GM06990 (cell line): Measurements from ENCODE around the gene PTPRA.

Experiments
- DNase-seq: peaks from one replicate; pipeline ENCODE4 v3.0.0-alpha.2; 2011; ENCODE audit not compliant: insufficient read length; ENCODE audit errors: extremely low read depth
- H3K27me3 ChIP-seq: replicated peaks from 2 replicates; pipeline ENCODE4 v1.6.0; 2011; ENCODE audit warnings: low read length; ENCODE audit not compliant: control insufficient read depth, insufficient read depth
- H3K36me3 ChIP-seq: 2 replicates; pipeline ENCODE4 v1.5.1; 2011; ENCODE audit warnings: low read length; ENCODE audit not compliant: control insufficient read depth, insufficient read depth
- H3K4me3 ChIP-seq: replicated peaks from 2 replicates; pipeline ENCODE4 v1.5.1; 2011; ENCODE audit warnings: low read depth, mild to moderate bottlenecking, control low read depth, low read length
- TF ChIP-seq, protein P1 (sequence below): IDR thresholded peaks from 2 replicates; pipeline ENCODE4 v1.5.1; 2011; ENCODE audit warnings: low read length, control low read depth, mild to moderate bottlenecking, inconsistent platforms; ENCODE audit not compliant: insufficient read depth, poor library complexity, severe bottlenecking

PTPRA gene

DNA sequence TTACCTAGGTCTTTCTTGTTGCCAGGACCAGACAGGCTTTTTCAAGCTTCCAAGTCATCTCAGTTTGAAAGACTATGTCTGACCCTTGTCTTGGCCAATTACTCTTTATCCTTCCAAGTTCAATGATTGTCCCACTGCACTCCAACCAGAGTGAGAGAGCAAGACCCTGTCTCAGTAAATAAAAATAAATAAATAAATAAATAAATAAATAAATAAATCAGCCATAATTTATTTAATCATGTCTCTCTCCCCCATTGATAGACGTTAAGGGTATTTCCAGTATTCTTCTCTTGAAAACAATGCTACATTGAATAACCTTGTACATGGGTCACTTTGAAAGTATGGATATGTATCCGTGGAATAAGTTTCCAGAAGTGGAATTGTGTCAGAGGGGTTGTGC is 83.2 kb downstream of the PTPRA start:
- TF ChIP-seq, protein P1, sequence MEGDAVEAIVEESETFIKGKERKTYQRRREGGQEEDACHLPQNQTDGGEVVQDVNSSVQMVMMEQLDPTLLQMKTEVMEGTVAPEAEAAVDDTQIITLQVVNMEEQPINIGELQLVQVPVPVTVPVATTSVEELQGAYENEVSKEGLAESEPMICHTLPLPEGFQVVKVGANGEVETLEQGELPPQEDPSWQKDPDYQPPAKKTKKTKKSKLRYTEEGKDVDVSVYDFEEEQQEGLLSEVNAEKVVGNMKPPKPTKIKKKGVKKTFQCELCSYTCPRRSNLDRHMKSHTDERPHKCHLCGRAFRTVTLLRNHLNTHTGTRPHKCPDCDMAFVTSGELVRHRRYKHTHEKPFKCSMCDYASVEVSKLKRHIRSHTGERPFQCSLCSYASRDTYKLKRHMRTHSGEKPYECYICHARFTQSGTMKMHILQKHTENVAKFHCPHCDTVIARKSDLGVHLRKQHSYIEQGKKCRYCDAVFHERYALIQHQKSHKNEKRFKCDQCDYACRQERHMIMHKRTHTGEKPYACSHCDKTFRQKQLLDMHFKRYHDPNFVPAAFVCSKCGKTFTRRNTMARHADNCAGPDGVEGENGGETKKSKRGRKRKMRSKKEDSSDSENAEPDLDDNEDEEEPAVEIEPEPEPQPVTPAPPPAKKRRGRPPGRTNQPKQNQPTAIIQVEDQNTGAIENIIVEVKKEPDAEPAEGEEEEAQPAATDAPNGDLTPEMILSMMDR: no peak
- Histone ChIP-seq H3K36me3 (peaks cover under 1% of the 10 kb centered on the region; the same call in 1 of the 2 replicates), H3K4me3 (no peak overlapping the region), H3K27me3 (no peaks in the 10 kb centered on the region)
- no peak for DNase-seq

DNA sequence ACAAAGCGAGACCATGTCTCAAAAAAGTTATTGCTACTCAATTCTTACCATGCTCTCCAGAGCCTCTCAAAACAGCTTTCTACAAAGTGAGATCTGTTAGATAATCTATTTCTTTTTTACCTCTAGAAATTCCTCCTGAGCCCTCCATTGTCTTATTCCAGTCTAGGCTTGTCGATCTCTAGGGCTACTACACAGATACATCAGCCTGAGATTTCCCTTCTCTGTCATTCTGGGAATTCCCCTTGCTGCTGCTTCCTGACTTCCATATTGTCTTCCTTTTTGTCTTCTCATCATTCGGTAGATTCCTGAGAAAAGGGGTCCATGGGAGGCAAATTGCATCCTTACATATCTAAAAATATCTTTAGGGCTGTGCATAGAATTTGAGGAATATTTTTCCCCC is 94.6 kb downstream of the PTPRA start:
- no peak overlapping the region for H3K4me3 ChIP-seq
- H3K27me3 ChIP-seq: no peaks in the 10 kb centered on the region
- peaks cover 5% of the 10 kb centered on the region for H3K36me3 ChIP-seq
- DNase-seq: no peak
- TF ChIP-seq, protein P1: no peak

DNA sequence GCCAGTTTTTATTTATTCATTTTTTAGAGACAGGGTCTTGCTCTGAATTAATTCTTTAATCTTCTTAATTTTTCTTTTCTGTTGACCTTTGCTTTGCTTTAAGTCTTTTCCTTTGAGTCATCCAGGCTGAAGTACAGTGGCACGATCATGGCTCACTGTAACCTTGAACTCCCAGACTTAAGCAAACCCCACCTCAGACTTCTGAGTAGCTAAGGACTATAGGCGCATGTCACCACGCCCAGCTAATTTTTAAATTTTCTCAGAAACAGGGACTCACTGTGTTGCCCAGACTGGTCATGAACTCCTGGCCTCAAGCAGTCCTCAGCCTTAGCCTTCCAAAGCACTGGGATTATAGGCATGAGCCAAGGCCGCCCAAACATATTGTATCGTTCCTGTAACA is 98.8 kb downstream of the PTPRA start:
- Histone ChIP-seq H3K36me3 (no peaks in the 10 kb centered on the region; the same call in none of the 2 replicates), H3K27me3 (no peaks in the 10 kb centered on the region), H3K4me3 (no peak overlapping the region)
- no peak for DNase-seq
- TF ChIP-seq, protein P1: no peak

DNA sequence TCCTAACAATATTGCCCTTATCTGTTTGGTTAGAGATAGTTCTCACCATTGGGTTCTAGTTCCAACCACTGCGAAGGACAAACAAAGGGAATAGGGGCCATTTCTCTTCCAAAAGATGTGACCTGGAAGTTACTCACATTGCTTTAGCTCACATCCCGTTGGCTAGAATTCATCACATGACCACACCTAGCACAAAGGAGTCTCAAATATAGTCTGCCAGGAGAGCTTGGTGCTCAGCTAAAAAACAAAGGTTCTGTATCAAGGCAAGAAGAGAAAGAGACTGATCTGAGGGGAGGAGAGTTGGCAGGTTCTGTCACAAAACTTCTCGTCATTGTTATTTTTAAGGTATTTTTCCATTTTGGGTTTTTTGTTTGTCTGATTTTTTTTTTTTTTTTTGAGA is 100.3 kb downstream of the PTPRA start:
- no peak for DNase-seq
- no peaks in the 10 kb centered on the region; the same call in none of the 2 replicates for H3K36me3 ChIP-seq
- TF ChIP-seq, protein P1: no peak

DNA sequence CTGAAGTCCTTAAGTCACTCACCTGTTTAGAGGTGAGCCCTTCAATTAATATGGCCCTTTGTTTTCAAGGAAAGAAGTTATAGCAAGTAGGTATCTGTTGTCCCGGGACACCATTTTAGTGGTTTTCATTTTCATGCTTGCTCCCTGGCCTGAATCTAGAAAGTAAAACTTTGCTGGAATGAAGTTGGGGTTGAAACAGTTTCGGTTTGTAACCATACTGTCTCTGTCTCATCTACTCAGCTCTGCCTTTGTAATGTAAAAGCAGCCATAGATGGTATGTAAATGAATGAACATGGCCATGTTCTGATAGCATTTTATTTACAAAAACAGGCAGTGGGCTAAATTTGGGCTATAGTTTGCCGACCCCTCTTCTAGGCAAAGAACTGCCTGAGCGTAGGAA is 105.2 kb downstream of the PTPRA start:
- Histone ChIP-seq H3K36me3 (peaks cover 2% of the 10 kb centered on the region; the same call in 1 of the 2 replicates), H3K4me3 (no peak overlapping the region)
- TF ChIP-seq, protein P1: no peak

More for the DNA sequence above, 100.3 kb downstream of the PTPRA start:
- Histone ChIP-seq H3K27me3 (no peaks in the 10 kb centered on the region), H3K4me3 (no peak overlapping the region)

DNA sequence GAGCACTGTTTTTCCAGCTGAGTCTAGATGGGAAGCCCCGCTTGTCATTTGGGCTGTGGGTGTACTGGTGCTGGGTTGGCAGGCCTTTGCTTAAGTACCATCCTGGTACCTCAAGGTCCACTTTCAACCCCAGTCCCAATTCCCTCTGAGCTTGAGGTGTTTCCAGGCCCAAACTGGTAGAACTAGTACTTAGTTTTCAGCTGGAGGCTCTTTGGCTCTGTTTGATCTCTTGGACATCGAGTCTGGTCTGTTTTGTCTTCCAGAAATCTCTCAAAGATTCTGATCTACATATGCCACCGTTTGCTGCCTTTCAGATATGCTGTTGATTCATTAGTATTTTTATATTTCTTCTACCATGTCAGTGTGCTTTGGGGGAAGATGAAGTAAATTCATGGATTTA is 108.4 kb downstream of the PTPRA start:
- TF ChIP-seq, protein P1: no peak
- Histone ChIP-seq H3K27me3 (no peaks in the 10 kb centered on the region), H3K4me3 (no peak overlapping the region), H3K36me3 (peaks cover 2% of the 10 kb centered on the region; the same call in 1 of the 2 replicates)
- no peak for DNase-seq

More for the DNA sequence above, 105.2 kb downstream of the PTPRA start:
- no peak for DNase-seq
- no peaks in the 10 kb centered on the region for H3K27me3 ChIP-seq
